Left hindlimb (tissue), 1 donor: ENCODE data around the gene CHD2.

ENCODE experiments used
- DNase-seq: peaks from one replicate; pipeline ENCODE4 v3.0.0-alpha.2; 2018

Gene CHD2

DNA sequence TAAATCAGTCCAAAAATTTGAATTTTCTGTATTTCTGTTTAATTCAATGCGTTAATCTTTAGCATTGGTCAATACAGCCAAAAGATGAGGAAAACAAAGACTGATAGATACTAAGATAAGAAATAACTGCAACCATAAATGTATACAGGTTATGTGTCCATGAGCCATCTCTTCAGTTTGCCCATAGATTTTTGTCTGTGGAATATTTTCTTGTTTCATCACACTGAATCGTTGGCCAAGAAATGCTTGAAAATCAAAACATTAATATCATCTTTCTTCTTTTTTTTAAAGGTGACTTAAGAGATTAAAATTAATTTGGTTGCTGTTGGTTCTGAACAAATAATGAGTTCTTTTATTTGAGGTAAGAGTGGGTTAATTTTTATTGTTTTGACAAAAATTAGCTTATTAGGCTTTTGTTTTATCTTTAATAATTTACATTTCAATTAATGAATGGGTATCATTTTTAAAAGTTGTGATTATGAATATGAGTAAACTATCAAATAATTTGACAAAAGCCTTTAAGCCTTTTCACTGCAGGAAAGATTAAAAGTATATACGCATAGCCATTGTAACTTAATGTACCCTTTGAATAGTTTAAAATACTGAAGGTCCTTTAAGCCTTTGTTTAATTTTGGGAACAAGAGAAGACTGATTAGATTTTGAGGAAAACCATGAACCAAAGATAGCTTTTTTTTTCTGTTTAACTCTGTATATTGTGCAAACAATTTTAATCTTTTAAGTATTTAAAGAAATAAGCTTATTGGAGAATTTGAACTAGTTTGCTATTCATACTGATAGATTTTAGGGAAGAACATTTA, 14.7 kb upstream of the CHD2 start:
- DNase-seq: no peak

DNA sequence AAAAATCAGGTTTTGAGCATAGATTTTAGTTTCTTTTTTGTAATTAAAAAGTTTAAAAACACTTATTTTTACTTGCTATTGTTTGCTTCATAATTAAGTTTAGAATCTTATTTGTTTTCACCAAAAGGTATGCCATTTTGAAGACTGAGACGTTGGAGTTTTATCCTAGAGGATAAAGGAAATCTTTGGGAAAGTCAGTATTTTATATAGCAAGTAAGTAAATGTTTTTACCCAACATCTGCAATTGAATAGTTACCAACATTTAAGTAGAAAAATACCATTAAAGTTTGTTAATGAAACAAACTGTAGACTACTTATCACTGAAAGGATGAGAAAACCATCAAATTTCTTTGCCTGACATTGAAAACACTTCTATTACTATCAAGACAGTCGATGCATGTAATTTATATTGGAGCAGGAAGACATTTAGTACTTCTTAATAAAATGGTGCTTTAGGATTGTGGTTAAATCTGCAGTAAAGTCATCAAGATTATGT, 14.0 kb upstream of the CHD2 start:
- DNase-seq: no peak

DNA sequence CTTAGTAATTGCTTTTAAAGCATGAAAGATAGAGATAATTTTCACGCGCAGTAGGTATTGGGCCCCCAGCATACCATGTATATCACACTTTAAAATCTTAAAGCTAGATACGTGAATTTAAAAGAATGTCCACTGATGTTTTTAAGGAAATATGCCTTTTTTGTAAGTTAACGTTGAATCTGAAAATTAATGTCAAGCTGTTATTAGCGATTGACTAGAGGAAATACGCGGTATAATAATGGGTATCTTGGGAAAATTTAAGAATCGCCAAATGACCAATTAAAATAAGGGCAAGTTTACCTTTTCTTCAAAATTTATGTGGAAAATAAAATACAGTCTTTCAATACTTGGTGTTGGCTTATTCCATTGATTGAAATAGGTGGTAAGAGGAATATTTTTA, 13.3 kb upstream of the CHD2 start:
- no peak for DNase-seq

DNA sequence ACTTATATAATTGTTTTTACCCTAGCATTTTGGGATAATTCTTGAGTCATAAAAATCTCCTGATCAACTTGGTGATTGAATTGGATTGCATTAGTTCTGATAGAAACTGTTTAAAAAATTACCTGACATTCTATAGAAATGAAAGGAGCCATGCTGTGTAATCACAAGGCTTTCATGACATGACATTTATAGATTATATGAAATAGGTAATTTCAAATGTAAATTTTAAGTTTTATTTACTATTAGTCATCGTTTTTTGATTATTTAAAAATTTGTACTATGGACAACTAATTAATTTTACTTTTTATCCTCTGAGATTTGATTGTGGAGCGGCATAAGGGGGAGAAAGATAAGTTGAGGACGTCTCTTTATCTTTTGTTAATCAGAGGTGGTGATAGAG, 12.3 kb upstream of the CHD2 start:
- no peak for DNase-seq

DNA sequence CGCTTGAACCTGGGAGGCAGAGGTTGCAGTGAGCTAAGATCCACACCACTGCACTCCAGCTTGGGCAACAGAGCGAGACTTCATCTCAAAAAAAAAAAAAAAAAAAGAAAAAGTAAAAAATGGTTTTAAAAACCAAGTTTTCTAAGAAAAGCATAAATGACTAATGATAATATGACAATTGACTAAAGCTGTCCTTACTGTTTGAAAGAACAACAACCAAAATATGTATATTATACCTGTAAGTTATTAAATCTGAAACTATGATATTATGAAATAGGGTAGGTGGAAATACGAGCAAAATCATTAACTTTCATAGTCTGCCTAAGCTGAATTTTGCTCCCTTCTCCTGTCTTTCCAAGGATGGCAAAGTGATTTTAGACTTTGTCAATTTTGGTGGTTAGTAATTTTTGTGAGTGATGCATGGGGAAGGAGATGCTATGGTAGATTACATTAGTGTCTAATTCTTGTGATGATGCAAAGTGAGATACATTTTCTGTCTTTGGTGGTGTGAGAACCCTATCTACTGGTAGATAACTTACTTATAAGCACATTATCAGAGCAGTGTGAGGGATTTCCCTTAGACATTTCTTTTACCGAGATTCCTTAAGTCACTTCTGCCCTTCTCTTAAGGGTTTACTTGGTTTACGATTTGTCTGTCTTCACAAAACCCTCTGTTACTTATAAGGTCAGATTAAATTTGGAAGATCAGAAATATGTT, 10.6 kb upstream of the CHD2 start:
- no peak for DNase-seq

DNA sequence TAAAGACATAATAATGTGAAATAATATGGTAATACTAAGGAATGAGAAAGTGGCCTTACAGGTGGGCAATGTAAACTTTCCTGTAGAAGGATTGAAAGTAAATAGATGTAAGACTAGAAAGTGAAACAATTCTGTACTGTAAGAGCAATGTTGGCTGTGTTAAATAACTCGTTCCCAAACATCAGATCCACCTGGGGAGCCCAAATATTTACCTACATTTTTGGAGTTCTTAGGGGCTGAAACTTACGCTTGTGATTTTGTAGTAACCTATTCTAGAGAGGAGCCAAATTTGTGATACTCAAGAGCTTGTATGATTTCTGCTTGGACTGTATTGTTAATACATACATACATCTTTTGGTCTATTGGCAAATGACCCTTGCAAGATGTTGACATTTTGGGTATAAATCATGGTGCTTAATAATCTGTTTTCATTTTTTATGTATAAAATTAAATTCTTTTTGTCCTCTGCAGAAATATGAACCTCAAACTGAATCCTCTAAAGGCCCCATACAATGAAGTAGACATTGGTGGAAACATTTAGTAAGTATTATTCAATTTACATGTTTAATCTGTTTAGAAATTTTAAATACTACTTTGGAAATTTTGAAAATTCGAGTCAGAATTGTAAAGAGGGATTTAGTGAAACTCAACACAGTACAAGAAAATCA, 8.5 kb upstream of the CHD2 start:
- DNase-seq: no peak

DNA sequence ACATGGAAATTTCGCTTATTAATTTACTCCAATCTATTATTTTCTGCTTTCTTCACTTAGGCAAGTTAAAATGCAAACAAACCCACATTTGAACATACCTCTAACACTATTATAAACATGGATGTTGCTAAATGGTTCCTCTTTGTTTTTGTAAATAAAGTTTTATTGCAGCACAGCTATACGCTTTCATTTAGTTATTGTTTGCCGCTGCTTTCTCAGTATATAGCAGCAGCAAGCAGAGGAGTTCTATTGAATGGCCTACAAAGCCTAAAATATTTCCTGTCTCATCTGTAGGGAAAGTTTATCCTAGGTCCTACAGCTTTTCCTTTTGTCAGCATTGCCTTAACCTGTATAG, 7.9 kb upstream of the CHD2 start:
- no peak for DNase-seq

DNA sequence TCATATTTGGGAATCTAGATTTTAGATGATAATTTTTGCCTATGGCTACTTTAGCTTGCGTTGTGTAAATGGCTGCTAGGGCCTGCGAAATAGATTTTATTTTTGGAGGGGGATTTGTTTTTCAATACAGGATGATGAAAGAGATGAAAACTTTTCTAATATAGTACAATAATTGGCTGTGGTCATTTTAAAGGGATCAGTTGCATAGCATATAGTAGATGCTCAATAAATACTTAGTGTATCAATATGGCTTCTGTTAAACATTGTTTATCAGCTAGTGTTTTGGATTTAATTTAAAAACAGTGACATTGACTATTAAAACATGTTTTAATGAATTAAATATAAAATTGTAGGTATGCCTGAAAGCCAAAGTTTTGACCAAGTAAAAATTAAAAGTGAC, 6.9 kb upstream of the CHD2 start:
- DNase-seq: no peak

DNA sequence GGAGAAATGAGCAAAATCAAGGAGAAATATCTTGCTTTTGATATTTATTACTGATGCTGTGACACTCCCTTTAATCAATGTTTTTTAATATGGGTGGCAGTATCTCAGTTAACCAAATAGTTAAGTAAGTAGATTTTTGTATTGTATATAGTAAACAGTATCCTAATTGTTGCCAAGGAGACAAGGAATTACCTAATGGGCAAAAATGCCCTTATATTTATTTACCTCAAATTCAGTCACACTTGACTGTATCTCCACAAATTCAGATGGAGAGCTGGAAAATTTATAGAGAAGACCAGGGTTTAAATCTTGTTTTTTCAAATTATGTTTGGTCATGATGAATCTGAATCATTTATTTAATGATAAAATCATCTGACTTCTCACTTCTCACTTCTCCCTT, 3.6 kb upstream of the CHD2 start:
- DNase-seq: no peak

DNA sequence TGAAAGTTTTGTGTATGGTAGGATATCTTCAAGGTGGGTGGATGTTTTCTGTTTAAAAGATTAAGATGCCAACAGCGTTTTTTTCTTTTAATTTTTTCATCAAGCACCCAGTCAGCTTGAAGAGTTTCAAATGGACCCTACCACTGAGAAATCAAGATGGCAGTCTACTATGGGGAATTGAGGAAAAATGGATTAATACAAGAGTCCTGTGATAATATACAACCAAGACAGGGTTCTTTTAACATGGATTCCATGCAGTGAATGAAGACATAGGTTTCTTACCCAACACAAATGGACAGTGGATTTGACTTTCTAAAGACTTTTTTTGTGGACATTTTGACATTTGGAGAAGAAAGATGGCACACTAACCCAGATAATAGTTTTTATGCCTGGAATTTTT, 2.5 kb upstream of the CHD2 start:
- no peak for DNase-seq

DNA sequence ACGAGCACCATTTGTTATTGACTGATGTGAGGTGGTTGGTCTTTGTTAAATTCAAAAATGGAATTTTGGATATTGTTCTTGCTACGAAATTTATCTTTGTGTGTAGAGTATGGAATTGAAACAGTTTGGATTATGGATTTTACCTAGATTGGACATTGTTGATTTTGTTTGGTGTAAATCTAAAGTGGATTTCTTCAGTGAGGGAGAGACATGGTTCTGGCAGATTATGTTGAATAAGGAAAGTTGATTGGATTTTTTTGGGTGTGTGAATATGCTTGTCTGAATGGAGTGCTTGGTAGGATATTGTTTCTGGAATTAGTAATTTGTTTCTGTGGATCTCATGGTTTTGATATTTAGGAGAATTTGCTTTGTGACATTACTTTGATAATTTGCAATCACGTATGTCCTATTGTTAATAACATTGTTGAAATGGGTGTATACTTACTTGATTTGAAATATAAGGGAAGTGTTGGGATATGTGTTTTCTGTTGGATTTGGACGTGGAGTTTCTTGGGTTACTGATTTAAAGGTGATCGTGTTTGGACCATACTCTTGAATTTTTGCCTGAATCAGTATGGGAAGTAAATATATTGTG, 1.0 kb upstream of the CHD2 start:
- no peak for DNase-seq

DNA sequence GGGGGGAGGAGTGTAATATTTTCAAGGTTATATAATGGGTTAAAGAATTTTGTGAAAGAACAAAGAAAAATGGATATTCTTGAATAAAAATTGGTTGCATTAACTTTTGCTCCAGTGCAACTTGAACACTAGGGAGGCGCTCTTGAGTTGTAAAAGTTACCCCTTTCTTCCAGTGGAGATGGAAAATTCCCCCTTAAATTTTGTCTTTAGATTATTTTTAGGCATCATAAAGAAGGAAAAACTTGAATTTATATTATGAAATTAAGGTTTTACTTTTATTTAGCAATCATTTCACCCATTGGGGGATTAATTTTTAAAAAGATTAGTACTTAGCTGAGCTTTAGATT, 550 bp upstream of the CHD2 start:
- no peak for DNase-seq

DNA sequence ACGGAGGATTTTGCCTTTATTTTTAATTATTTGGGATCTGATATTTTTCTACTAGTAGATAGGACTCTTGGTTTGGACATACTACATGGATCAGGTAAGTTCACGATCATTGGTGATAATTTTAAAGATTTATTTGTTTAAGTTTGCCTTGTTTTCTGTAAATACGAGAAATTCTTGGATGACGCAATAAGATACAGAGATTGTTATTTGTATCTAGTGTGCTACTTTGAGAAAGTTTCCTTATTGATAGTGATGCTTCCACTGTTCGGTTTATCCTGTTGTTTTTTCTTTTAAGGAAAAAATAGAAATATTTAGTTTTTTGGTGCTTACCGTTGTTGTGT, 577 bp downstream of the CHD2 start:
- no peak for DNase-seq

DNA sequence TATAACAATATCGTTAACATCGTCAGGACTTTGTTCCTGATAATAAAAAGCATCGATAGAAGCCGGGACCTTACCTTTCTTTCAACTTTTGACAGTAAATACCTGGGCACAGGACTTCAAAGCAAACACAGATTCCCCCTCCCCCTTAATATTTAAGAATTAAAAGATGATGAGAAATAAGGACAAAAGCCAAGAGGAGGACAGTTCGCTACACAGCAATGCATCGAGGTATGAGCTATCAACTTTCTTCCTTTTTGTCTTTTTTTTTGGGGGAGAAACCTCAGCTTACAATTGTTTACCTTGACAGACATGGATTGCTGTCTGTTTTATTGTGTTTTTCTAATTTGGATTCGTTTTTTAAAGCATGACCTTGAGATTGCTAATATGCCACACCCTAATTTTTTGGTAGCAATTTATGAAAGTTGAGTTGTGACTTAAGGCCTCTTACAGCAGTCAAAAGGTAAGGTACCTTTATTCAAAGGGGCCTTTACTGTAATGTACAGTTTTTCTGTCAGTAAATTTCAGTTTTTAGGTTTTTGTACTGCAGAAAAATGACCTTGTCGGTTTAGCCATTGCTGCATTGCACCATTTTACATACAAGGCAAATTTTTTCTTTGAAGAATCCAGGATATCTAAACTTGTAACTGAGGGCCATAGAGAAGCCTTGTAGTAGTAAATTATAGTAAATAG, 1.1 kb downstream of the CHD2 start:
- no peak for DNase-seq

DNA sequence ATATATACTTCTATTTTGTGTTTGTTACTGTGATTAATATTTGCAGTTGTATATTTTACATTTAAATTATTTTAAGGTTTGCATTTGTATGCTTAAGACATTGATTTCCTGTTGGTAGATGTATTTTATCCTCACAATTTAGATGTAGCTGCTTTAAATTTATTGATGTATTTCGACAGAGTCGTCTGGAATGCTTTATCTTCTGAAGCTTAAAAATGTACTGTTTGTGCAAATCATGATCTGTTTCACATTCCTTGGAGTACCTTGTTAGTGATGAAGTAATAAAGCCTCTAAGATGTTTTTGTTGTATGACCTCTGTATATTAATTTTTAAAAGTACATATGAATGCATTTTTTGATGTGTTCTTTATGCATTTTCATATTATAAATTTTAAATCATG, 1.9 kb downstream of the CHD2 start:
- no peak for DNase-seq

DNA sequence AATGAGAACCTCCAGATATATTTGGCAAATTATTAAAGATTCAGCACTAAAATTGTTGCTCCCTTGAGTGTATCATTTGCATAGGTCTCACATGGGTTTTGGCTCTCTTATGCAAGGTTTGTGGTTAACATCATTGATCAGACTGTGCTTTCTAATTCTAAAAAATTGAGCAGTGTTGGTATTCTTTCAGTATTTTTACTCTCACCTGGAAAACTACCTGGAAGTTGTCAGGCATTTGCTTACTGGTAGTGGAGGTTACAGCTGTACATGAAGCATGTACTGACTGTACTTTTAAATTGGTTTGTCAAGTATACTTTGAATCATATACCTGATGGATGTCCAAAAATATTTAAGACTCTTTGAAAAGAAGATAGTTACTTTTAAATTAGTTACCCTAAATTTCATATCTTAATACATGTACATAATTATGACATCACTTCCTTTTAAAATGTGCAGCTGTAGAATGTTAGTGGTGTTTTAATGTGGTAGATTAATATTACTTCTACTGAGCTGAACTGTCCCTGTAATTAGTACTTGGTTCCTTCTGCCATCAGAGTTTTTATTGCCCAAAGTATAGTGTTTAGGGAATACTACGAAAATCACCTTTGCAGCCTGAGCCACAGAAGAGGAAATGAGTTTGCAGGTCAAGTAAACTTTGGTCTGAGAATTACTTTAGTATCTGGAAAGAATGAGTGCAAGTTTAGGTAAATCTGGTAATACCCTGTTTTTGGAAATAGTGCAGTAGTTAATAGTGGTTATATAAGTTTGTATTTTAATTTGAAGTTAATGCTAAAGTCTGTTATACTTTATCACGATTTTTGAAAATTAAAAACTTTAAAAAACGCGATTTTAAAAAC, 2.8 kb downstream of the CHD2 start:
- DNase-seq: no peak

DNA sequence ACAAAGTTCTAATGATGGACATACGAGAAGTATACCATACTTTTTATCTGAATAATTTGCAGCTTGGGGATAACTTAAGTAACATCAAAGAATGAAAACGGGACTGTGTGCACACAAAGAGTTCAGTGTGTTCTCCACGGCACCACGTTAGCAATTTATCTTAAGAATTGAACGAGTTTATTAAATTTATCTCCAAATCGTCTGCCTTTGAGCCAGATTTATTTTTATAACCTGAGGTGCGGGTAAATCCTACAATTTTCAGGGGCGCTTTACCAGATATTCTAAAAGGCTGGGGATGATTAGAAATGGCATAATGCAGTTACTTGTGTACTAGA, 3.5 kb downstream of the CHD2 start:
- DNase-seq: no peak

DNA sequence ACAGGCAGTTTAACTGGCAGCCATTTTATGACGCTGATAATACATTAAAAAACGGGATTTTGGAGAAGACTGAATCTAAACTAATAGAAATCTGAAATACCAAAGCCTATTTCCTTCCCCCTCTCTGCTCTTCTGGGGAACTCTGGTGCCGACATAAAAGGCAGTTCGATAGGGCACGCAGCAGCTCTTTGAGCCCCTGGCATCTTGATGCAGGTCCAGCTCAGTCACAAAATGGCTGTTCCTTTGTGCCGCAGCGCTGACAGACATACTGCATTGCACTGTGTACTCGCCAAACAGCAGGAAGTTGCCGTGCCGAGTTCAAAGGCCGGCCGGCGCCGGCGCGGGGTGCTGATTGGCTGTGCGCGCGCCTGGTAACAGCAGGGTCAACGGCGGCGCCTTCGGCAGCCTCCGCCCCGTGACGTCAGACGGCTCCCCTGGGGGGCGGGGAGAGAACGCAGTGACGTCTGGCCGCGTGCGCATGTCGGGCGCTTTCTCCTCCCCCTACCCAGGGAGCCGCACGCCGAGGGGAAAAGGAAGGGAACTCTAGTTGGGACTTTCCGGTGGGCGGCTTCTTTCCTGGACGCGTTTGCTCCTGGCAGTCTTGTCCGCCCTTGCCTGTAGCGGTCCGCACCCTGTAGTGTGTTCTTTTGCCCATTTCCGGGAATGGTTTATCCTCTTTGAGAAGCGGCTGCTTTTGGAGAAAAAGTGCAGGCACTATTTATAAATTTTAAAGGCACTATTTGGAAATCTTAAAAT, 4.0 kb downstream of the CHD2 start:
- peak; percentile 100 for DNase-seq

DNA sequence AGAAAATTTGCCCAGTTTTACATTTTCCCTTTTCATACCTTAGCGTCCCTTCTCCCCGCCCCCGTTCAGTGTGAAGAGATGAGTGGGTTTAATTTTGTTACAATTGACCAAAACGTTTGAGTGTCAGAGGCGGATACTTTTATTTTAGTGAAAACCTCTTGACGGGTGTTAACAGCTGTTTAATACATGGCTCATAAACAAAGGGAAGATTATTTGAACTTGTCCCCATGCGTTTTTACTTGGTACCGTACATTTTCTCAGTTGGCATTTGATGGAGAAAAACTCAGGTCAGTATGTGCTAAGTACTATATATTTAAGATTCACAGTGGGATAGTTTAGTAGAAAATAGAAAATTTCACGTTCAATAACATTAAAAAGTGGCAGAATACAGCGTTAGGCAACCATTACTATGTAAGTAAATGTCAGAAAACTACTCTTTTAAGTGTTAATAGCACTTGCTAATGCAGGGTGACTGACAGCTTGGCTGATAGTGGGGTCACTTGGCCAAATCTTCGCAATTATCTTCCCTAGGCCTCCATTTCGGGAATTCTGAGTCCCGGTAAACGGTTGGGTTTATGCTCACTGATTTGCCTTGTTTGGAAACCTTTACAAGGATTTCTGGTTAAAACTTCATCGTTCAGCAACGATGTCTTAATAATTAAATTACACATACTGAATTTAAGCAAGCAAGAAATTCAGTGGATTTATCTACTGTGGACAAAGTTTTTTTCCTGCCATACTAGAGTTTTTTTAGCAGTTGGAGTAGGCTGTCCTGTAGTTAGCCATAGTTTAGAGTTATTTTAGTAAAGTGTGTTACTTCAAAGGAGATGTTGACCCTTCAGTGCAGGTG, 4.8 kb downstream of the CHD2 start:
- no peak for DNase-seq

DNA sequence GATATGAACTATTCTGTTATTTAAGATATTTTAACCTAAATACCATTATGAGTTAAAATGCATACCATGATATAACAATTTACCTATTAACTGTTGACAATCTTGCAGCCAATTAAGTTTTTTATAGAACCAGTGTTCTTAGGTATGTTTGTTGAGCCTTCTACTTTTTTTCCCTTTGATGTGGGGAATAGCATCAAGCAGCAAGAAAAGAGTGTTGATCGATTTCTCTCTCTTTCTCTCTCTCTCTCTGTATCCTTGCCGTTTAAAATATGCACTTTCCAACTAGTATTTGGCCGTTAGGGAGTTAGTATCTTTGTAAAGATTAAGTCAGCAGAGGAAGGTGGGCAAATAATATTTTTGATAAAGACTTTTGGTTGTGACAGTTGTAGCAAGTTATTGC, 5.9 kb downstream of the CHD2 start:
- no peak for DNase-seq
